ENCODE data around the gene SLC25A42.
"Not testable (repeated sequence)": the region's sequence is repeated elsewhere in the genome, so short reads cannot be mapped to it uniquely, and the experiment has no call there.

SLC25A42 gene

DNA sequence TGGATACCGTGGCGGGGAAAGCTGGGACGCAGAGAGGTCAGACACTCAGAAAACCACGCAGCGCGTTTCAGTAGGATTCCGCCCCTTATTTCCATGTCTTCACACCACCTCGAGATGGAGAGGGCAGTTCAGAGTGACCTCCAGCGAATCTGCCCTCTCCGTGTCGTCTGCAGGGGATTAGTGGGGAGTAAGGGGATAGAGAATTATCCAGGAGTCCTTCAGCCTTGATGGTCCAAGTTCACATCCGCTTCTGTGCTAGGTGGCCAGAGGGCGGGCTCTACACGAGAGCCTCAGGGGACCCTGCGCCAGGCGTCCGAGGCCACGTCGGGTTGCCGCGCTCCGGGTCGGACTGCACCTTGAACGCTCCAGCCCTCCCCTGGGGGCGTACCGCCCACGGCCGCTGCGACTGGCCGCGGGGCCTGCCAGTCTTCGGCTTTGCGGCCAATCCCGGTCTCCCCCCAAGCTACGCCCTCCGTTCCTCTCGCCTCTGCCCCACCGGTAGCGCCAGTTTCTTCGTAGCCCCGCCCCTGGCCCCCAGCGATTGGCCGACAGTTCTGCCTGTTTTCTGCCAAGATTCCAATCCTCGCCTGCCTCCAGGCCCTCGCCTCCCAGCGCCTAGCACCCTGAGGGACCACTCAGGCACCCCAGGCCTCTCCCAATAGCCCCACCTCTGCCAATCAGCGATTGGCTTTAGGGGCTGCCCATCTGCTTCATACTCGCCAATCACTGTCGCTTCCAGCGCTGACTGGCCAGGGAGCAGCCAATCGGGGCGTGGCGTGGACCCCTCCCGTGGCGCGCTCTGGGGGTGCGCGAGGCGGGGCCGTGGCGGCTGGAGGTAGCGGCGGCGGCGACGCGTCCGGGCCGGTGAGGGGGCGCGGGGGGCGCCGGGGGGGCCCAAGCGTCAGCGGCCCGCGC, at the start of gene SLC25A42:
Gene SLC25A42 (plus strand): TSS at position 812 of the 915 bp plus-strand sequence. CDS start 32,131 bp downstream, outside the sequence.
- in situ Hi-C loops (cut with HindIII; ENCODE audit: low sequenced_read_pairs) = loop anchor here (5.0 kb wide), 1 partner anchor 79 kb away; no protein-coding TSS in a partner anchor

DNA sequence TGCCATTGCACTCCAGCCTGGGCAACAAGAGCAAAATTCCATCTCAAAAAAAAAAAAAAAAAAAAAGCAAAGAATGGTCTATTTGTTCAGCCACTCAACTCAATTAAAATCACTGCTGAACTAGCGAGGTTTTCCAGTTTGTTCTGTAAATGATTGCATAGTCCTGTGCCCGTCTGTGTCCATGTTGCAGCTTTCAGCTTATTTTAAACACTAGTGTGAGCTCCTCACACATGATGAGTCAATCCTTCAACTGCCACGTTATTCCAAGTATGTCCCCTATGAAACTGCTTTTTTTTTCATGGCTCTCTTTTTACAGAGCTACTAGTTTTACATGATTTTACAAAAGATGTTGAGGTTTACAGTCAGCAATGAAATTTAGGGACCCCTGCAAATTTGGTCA, 42.7 kb upstream of the SLC25A42 start:
- in situ Hi-C loops (cut with HindIII; ENCODE audit: low sequenced_read_pairs) = no loop called here

GRCh38 chr19:19022380-19022961, 41.3 kb upstream of the SLC25A42 start:
- in situ Hi-C loops (cut with HindIII; ENCODE audit: low sequenced_read_pairs) = no loop called here

DNA sequence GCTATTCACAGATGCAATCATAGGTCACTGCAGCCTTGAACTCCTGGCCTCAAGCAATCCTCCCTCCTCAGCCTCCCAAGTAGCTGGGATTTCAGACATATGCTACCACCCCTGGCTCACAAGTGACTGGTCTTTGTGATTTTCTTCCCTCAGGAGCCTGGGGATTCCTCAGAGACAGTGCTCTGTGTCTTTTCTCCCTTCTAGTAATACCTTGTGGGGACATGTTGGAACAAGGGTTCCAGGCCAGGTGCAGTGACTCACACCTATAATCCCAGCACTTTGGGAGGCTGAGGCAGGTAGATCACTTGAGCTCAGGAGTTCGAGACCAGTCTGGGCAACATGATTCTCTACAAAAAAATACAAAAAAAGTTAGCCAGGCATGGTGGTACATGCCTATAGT, 40.4 kb upstream of the SLC25A42 start:
- in situ Hi-C loops (cut with HindIII; ENCODE audit: low sequenced_read_pairs) = not testable (repeated sequence)

- in situ Hi-C loops (cut with HindIII; ENCODE audit: low sequenced_read_pairs) = no loop called here
Measured at GRCh38 chr19:19025861-19026260, 37.9 kb upstream of the SLC25A42 start.

DNA sequence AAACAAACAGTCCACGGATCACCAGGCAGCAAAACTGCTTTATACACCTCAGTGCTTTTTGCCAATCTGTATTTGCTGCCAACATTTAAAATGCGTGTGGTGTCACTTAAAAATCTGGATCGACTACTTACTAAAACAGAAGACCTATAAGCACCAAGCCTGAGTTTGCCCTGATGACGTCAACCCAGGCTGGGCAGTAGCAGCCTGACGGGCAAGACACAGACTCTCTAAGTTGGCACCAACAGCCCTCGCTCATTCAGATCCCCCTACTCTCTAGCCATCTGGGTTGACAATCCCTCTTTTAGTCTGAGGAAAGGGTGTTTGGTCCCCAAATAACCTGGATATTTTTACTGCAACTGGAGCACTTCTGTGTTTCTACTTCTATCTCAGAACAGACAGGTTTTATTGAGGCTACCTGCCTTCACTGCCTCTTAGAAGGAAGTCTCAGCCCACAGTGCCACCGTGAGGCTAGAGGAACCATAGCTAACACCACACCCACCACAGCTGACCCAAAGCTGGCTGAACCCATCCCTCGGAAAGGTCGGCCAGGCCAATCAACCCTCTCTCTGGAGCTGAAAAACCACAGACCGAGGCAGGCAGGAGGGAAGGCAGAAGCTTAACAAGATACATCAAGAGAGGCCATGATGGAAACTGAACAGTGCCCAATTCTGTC, 37.4 kb upstream of the SLC25A42 start:
- in situ Hi-C loops (cut with HindIII; ENCODE audit: low sequenced_read_pairs) = no loop called here

DNA sequence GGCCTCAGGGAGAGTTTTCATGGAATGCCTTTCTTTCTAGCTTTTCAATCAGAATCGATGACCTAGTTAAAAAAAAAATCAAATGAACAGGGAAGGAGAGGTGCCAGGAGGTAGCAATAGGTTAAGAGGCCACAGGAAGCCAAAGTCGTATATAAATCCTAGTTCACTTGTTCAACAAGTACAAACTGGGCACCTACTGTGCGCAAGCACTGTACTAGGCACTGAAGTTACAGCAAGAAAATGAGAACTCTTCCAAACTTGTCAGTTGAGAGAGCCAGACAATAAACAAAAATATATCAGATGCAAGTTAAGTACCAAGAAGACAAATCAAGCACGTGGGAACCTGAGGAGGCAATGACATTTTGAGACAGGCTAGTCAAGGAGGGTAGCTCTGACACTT, 36.6 kb upstream of the SLC25A42 start:
- in situ Hi-C loops (cut with HindIII; ENCODE audit: low sequenced_read_pairs) = no loop called here

GRCh38 chr19:19028526-19028925, 35.3 kb upstream of the SLC25A42 start:
- in situ Hi-C loops (cut with HindIII; ENCODE audit: low sequenced_read_pairs) = no loop called here

- in situ Hi-C loops (cut with HindIII; ENCODE audit: low sequenced_read_pairs) = no loop called here
Measured at GRCh38 chr19:19031891-19032290, 31.9 kb upstream of the SLC25A42 start.

- in situ Hi-C loops (cut with HindIII; ENCODE audit: low sequenced_read_pairs) = no loop called here
Measured at GRCh38 chr19:19032420-19033175, 31.2 kb upstream of the SLC25A42 start.

DNA sequence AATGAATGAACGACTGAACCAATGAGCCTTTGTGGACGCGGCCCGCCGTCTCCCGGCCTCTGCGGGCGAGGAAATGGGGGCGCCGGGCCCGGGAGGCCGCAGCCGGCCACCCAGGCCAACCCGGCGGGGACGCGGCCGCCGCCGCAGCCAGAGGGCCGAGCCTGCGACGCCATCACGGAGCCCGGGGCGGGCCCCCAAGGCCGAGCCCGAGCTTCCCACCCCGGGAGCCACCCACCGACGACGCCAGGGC, 30.7 kb upstream of the SLC25A42 start:
- in situ Hi-C loops (cut with HindIII; ENCODE audit: low sequenced_read_pairs) = no loop called here

DNA sequence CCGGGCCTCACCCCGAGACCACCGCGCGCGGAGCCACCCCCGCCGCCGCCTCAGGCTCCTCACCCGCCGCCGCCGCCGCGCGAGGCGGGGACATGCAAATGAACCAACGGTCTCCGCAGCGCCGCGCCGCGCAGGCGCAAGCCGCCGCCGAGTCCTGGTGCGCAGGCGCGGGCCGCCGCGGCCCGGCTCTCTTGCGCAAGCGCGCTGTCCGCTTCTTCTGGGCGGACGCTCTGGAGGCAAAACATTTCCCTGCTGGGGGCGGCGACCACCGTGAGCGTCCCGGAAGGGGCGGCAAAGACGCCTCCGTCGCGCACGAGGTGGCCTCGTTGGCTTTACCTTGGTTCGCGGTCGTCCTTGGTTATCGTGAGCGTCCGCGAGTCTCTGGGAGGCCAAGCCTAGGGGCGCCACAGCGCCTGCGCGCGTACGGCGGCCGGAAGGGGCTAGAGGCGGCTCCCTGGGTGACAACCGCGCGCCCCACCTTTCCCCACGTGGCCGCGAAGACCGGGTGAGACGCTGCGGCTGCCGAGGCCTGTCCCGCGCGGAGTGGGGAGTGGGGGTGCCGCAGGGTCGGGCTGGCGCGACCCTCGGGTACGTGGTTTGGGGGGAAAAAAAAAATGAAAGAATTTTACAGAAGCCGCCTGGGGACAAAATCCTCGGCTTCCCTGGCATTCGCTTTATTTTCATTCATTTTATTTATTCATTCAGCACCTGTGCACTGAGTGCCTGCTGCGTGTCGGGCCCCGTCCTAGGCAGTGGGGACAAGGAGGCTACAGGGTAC, 30.2 kb upstream of the SLC25A42 start, which contains the start of the genes ARMC6 and SUGP2:
Gene ARMC6 (plus strand): TSS at position 178 of the 778 bp plus-strand sequence. CDS start 607 bp downstream, outside the sequence.
Gene SUGP2 (minus strand): TSS at position 92 of the 778 bp plus-strand sequence. CDS start 2,446 bp downstream, outside the sequence.
- in situ Hi-C loops (cut with HindIII; ENCODE audit: low sequenced_read_pairs) = no loop called here

DNA sequence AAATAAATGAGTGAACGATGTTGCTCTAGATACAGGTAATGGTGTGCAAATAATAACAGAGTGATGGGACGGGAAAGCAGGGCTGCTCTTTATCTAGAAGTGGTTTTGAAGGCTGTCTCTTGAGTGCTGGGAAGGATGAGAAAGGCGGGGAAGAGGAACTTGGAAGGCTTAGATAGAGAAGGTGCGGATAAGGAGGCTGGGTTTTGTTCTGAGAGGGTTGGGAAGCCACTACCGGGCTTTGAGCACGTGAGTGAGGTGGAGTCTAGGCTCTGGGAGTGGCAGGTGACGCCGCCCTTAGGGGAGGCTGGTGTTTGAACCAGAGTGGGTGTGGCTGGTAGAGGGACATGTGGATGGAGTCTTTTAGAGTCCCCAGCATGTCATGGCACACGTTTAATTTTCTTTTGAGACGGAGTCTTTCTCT, 29.6 kb upstream of the SLC25A42 start:
- in situ Hi-C loops (cut with HindIII; ENCODE audit: low sequenced_read_pairs) = no loop called here

- in situ Hi-C loops (cut with HindIII; ENCODE audit: low sequenced_read_pairs) = loop anchor here (5.0 kb wide), 1 partner anchor 83 kb away; no protein-coding TSS in a partner anchor
Measured at GRCh38 chr19:19039901-19040300, 23.9 kb upstream of the SLC25A42 start.

DNA sequence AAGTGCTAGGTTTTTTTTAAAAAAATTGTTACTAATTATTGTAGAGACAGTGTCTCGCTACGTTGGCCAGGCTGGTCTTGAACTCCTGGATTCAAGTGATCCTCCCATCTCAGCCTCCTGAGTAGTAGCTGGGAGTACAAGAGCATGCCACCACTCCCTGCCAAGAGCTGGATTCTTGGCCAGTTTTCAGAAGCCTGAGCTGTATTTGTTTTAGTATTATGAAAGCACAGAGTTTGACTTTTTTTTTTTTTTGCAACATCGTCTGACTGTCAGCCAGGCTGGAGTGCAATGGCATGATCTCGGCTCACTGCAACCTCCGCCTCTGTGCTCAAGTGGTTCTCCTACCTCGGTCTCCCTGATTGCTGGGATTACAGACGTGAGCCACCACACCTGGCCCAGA, 23.4 kb upstream of the SLC25A42 start:
- in situ Hi-C loops (cut with HindIII; ENCODE audit: low sequenced_read_pairs) = loop anchor here (5.0 kb wide), 1 partner anchor 83 kb away; no protein-coding TSS in a partner anchor

DNA sequence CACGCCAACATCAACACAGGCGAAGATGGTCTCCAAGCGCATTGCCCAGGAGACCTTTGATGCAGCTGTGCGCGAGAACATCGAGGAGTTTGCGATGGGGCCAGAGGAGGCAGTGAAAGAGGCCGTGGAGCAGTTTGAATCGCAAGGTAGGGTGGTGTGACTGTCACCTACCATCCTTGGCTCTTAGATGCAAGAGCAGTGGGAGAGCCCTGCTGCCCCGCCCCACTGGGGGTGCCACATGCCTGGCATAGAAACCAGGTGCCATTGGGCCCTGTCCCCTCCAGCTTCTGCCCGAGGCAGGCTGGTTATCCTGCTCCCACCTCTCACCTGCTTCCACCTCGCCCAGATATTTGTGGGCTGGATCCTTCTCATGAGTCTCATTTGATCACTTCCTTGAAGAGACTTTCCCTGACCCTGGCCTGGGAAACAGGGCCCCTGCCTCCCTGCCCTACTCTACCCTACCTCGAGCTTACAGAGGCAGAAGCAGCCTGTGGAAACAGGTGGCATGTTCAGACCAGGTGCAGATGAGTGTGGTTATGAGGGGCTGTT, 21.0 kb upstream of the SLC25A42 start:
- in situ Hi-C loops (cut with HindIII; ENCODE audit: low sequenced_read_pairs) = loop anchor here (5.0 kb wide), 1 partner anchor 86 kb away; no protein-coding TSS in a partner anchor

GRCh38 chr19:19043481-19043880, 20.3 kb upstream of the SLC25A42 start:
- in situ Hi-C loops (cut with HindIII; ENCODE audit: low sequenced_read_pairs) = loop anchor here (5.0 kb wide), 1 partner anchor 86 kb away; no protein-coding TSS in a partner anchor

DNA sequence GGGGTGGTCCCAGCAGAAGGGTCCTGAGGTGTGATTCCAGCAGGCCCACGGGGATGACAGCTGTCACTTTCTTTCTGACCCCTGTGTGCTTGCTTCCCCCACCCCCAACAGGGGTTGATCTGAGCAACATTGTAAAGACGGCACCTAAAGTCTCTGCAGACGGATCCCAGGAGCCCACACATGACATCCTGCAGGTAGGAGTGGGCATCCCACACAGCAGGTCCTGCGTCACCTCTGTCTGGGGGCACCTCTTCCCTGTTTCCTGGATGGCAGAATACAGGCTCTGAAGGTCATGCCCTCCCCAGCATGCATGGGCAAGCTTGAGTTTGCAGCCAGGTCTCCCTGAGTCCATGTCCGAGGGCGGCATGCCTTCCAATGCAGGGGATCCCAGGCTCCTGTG, 19.9 kb upstream of the SLC25A42 start:
- in situ Hi-C loops (cut with HindIII; ENCODE audit: low sequenced_read_pairs) = loop anchor here (5.0 kb wide), 1 partner anchor 87 kb away; no protein-coding TSS in a partner anchor

DNA sequence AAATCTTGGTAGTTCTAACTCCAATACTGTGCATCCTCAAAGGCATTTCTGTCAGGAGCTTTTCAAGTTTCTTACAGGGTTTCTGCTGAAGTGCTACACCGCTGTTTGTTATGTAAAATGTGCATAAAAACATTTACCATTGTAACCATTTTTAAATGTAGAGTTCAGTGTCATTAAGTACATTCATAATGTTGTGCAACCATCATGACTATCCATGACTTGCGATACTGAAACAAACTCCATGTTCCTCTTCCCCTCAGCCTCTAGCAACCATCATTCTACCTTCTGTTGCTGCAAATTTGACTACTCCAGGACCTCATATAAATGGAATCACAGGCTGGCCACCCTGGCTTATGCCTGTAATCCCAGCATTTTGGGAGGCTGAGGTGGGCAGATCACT, 14.4 kb upstream of the SLC25A42 start:
- in situ Hi-C loops (cut with HindIII; ENCODE audit: low sequenced_read_pairs) = no loop called here
